ENCODE measurements around the gene OGA. TPM values are rescaled to one million over a fixed set of nuclear protein-coding genes. Genes with fewer than 3 reads are reported as not detected.

The OGA gene
- total RNA-seq, 2 donors from 2014 or later = 87.7 to 125 TPM

DNA sequence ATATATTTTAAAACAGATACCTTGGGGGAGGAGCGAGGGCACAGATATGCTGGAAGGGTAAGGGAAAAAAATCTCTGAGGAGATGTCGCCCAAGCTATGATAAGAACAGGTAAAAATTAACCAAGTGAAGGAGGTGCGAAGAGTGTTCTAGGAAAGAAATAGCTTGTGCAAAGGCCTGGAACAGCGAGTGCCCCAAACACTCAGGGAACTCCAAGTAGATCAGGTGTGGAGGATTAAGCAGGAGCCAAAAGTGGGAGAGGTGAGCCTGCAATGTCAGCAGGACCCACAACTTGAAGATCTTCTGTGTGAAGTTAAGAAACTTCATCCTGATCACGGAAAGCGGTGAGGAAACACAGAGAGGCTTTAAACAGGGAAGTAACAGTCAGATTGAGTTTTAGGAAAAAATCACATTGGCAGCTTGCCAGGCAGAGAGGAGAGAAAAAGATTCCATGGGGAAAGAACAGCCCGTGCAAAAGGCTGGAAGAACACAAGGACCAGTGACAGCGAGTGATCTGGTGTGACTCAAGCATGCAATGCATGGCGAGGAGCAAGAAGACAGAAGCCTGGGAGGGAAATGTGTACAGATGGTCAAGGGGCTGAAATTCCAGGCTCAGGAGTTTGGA is 73.1 kb downstream of the OGA start:
- DNase-seq (ENCODE audit: low spot score) = peak; percentile 6
- intact Hi-C loops (cut with DNase I) = no loop called here

GRCh38 chr10:101744267-101744666 is 74.0 kb downstream of the OGA start:
- intact Hi-C loops (cut with DNase I) = no loop called here
- peak; percentile 28 for DNase-seq (ENCODE audit: low spot score)

DNA sequence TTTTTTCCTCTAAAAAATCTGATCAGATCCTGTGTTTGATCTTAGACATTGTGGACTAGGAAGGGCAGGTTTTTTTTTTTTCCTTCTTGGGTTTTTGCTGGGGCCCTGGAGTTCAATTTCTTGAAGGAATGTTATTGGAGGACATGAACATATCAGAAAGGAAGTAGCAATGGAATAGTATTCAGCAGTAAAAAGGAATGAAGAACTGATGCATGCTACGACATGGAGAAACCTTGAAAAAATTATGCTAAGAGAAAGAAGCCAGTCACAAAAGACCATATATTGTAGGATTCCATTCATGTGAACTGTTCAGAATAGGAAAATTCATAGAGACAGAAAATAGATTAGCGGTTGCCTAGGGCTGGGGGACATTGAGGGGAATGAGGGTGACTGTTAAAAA is 76.3 kb downstream of the OGA start:
- DNase-seq (ENCODE audit: low spot score) = no peak
- intact Hi-C loops (cut with DNase I) = no loop called here

- DNase-seq (ENCODE audit: low spot score) = no peak
- intact Hi-C loops (cut with DNase I) = no loop called here
These were observed 81.6 kb downstream of the OGA start for GRCh38 chr10:101736666-101737065.

Other genes starting within 250 kb of the OGA start
- gene POLL, start 230.2 kb downstream of the OGA start, total RNA-seq = 10 to 100 TPM; 13.9 to 19.1 TPM
- gene DPCD, start 230.1 kb downstream of the OGA start, total RNA-seq = 10 to 100 TPM; 11.4 to 12.5 TPM
- gene FBXW4, start 123.3 kb downstream of the OGA start, total RNA-seq = 10 to 100 TPM; 69.3 to 75.1 TPM
- not detected for gene FGF8, start 42.3 kb downstream of the OGA start, total RNA-seq
- 10 to 100 TPM; 19.1 to 21.1 TPM for gene NPM3, start 35.0 kb downstream of the OGA start, total RNA-seq
- 1 to 10 TPM; 2.3 to 2.7 TPM for gene KCNIP2, start 25.4 kb upstream of the OGA start, total RNA-seq
- 10 to 100 TPM; 19.6 to 22.3 TPM for gene ARMH3, start 237.7 kb upstream of the OGA start, total RNA-seq
- gene HPS6, start 246.9 kb upstream of the OGA start, total RNA-seq = 10 to 100 TPM; 11.6 to 13.7 TPM

Data from posterior vena cava (tissue), 2 donors.